NOMO-1 treated with DMSO at 0.1 percent for 48 hours (cell line): Measurements from ENCODE around the gene SNRK.

Experiments
- DNase-seq: peaks from one replicate; lab custom pipeline; 2025; ENCODE audit not compliant: unreplicated experiment; lab: John Stamatoyannopoulos, UW

SNRK gene

GRCh38 chr3:43270078-43270477, 16.3 kb upstream of the SNRK start:
- DNase-seq: no peak

GRCh38 chr3:43273416-43273815, 12.9 kb upstream of the SNRK start:
- no peak for DNase-seq

- no peak for DNase-seq
Measured at GRCh38 chr3:43279082-43279481, 7.3 kb upstream of the SNRK start.

GRCh38 chr3:43279532-43279931, 6.8 kb upstream of the SNRK start:
- no peak for DNase-seq

GRCh38 chr3:43281020-43281419, 5.3 kb upstream of the SNRK start:
- DNase-seq: no peak

- no peak for DNase-seq
Measured at GRCh38 chr3:43284171-43284570, 2.2 kb upstream of the SNRK start.

- no peak for DNase-seq
Measured at GRCh38 chr3:43285644-43286043, 696 bp upstream of the SNRK start.

GRCh38 chr3:43286841-43287499, 630 bp downstream of the SNRK start:
- DNase-seq: peak; percentile 11

- DNase-seq: no peak
Measured at GRCh38 chr3:43287500-43287873, 1.1 kb downstream of the SNRK start.

GRCh38 chr3:43288366-43288765, 2.0 kb downstream of the SNRK start:
- peak; percentile 55 for DNase-seq

- DNase-seq: no peak
Measured at GRCh38 chr3:43288850-43289249, 2.5 kb downstream of the SNRK start.

- DNase-seq: no peak
Measured at GRCh38 chr3:43289401-43289800, 3.1 kb downstream of the SNRK start.

- no peak for DNase-seq
Measured at GRCh38 chr3:43289841-43290470, 3.6 kb downstream of the SNRK start.

- peak; percentile 14 for DNase-seq
Measured at GRCh38 chr3:43290956-43291355, 4.6 kb downstream of the SNRK start.

- DNase-seq: no peak
Measured at GRCh38 chr3:43291546-43291945, 5.2 kb downstream of the SNRK start.

- DNase-seq: no peak
Measured at GRCh38 chr3:43294975-43295374, 8.6 kb downstream of the SNRK start.

GRCh38 chr3:43296565-43296964, 10.2 kb downstream of the SNRK start:
- DNase-seq: peak; percentile 92

- DNase-seq: no peak
Measured at GRCh38 chr3:43298292-43298691, 12.0 kb downstream of the SNRK start.

- no peak for DNase-seq
Measured at GRCh38 chr3:43298761-43299160, 12.4 kb downstream of the SNRK start.

GRCh38 chr3:43302116-43302880, 16.0 kb downstream of the SNRK start:
- no peak for DNase-seq

GRCh38 chr3:43304126-43304525, 17.8 kb downstream of the SNRK start:
- DNase-seq: no peak

GRCh38 chr3:43307226-43307625, 20.9 kb downstream of the SNRK start:
- no peak for DNase-seq
